ENCODE measurements around the gene DDR1.
A peak's percentile ranks its signal among the peaks of the same experiment; 100 is the strongest.

DDR1 gene

GRCh38 chr6:30883685-30884520 lies at the start of gene DDR1:
DDR1 (plus strand) TSS chr6:30884519; CDS start chr6:30888730, 4,211 bp downstream.
- DNase-seq = peak in 54 of 56 donors; percentile 31 to 90 (median 76)

- DNase-seq = no peak
These were observed 49.7 kb upstream of the DDR1 start for GRCh38 chr6:30834646-30835045.

- DNase-seq = no peak
These were observed 48.7 kb upstream of the DDR1 start for GRCh38 chr6:30835576-30835975.

GRCh38 chr6:30836431-30836866 lies 47.9 kb upstream of the DDR1 start:
- peak in 8 of 56 donors; percentile 2 to 27 (median 12) for DNase-seq

GRCh38 chr6:30836957-30837356 lies 47.4 kb upstream of the DDR1 start:
- no peak for DNase-seq

GRCh38 chr6:30837432-30837831 lies 46.9 kb upstream of the DDR1 start:
- DNase-seq = no peak

- no peak for DNase-seq
These were observed 46.4 kb upstream of the DDR1 start for GRCh38 chr6:30837870-30838269.

- DNase-seq = no peak
These were observed 44.6 kb upstream of the DDR1 start for GRCh38 chr6:30839671-30840070.

GRCh38 chr6:30840084-30840934 lies 44.0 kb upstream of the DDR1 start:
- no peak for DNase-seq

- no peak for DNase-seq
These were observed 43.2 kb upstream of the DDR1 start for GRCh38 chr6:30840935-30841643.

- DNase-seq = no peak
These were observed 42.4 kb upstream of the DDR1 start for GRCh38 chr6:30841644-30842504.

- no peak for DNase-seq
These were observed 41.3 kb upstream of the DDR1 start for GRCh38 chr6:30842754-30843610.

GRCh38 chr6:30843611-30843998 lies 40.7 kb upstream of the DDR1 start:
- DNase-seq = no peak

- DNase-seq = no peak
These were observed 40.2 kb upstream of the DDR1 start for GRCh38 chr6:30844118-30844535.

GRCh38 chr6:30845183-30845582 lies 39.1 kb upstream of the DDR1 start:
- no peak for DNase-seq

- no peak for DNase-seq
These were observed 36.8 kb upstream of the DDR1 start for GRCh38 chr6:30847421-30847970.

GRCh38 chr6:30847971-30848436 lies 36.3 kb upstream of the DDR1 start:
- DNase-seq = no peak

- no peak for DNase-seq
These were observed 34.2 kb upstream of the DDR1 start for GRCh38 chr6:30849903-30850651.
